Activated CD4-positive, CD25-positive, alpha-beta regulatory T cell (primary cell): ENCODE results near the gene MKI67.
"Not testable (repeated sequence)": the region's sequence is repeated elsewhere in the genome, so short reads cannot be mapped to it uniquely, and the experiment has no call there.

Experiments used
- DNase-seq, 4 experiments: peaks; one replicate each; lab custom pipeline; 2025; lab: John Stamatoyannopoulos, UW

MKI67 gene

GRCh38 chr10:128147669-128148068 lies 21.4 kb upstream of the MKI67 start:
- no peak for DNase-seq

DNA sequence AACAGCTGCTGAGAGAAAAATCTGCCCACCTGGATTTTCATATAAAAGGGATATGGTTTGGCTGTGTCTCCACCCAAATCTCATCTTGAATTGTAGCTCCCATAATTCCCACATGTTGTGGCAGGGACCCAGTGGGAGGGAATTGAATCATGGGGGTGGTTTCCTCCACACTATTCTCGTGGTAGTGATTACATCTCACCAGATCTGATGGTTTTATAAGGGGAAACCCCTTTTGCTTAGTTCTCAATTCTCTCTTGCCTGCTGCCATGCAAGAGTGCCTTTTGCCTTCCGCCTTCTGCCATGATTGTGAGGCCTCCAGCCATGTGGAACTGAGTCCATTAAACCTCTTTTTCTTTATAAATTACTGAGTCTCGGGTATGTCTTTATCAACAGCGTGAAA lies 20.8 kb upstream of the MKI67 start:
- no peak for DNase-seq

DNA sequence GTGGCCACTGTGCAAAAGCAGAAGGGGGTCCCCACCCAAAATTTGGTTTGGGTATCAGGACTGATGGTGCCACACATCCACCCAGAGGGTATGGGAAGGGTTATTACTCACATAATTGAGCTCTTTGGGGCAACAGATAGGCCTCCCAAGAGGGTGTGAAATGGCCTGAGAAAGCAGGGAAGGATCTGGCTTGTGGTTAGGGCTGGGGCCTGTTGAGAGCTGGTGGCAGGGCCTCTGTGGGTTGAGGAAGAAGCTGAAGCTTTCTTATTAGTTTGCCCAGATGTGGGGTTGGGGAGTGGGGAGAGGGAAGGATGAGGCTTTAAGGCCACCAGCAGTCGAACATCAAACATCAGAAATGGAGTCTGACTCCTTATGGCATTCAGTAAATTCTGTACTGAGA lies 18.3 kb upstream of the MKI67 start:
- DNase-seq = no peak

DNA sequence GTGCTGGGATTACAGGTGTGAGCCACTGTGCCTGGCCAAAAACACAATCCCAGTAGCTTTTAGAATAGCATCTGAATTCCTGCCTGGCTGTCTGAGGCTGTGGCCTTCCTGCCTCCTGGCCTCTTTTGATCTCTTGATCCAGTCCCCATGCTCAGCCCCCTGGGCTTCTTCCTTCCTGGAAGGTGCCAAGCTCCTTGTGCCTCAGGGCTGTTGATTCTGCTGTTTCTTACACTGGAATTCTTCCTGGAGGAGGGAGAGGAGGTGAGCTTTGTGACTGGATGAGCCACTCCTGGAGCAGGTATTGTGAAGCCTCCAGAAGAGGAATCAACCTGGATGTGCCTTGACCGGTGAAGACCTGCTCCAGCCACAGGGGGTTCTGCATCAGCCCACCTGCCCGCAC lies 17.3 kb upstream of the MKI67 start:
- DNase-seq = no peak

GRCh38 chr10:128140425-128140824 lies 14.2 kb upstream of the MKI67 start:
- no peak for DNase-seq

- not testable (repeated sequence) for DNase-seq
These were observed 12.2 kb upstream of the MKI67 start for GRCh38 chr10:128138429-128138828.

DNA sequence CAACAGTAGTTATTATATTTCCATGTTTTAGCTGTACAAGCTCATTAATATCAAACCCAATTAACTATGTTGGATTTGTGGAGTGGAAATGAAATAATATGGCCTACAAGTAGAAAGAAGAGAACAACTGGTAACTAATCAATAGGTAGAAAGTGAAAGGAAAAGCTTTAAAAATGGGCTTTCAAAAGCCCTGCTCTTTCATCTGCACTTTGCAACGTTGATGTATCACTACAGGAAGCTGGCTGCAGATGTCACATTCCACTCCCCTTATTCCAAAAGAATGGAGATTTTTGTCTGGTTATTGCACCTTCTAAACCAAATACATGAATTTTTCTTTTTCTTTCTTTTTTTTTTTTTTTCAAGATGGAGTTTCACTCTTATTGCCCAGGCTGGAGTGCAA lies 11.7 kb upstream of the MKI67 start:
- no peak for DNase-seq

DNA sequence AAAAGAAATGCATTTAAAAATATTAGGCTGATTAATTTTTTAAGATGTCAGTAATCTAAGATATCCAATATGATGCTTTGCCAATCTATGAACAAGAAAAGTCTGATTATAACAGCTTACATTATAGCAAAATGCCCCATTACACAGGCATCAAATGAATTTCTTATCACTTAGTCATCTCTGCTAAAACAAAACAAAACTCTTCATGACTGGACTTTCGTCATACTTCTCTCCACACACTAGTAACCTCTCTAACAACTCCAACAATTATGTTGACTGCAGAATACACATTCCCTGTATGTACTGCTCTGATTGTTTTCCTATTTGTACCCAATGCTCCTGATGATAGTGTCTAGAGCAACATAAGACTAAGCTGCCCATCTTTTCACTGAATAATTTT lies 3.8 kb upstream of the MKI67 start:
- no peak for DNase-seq

DNA sequence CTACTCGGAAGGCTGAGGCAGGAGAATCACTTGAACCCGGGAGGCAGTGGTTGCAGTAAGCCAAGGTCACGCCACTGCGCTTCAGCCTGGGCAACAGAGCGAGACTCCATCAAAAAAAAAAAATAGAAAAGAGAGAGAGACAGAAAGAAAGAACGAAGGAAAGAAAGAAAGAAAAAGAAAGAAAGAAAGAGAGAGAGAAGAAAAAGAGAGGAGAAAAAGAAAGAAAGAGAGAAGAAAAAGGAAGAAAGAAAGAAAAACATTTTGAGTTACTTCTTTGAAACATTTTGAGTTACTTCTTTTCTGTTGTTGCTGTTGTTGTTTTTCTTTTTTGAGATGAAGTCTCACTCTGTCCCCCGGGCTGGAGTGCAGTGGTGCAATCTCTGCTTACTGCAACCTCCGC lies 2.4 kb upstream of the MKI67 start:
- DNase-seq = no peak

- DNase-seq = peak in 1 of 4 experiments; percentile 4
These were observed 743 bp downstream of the MKI67 start for GRCh38 chr10:128125416-128125943.

DNA sequence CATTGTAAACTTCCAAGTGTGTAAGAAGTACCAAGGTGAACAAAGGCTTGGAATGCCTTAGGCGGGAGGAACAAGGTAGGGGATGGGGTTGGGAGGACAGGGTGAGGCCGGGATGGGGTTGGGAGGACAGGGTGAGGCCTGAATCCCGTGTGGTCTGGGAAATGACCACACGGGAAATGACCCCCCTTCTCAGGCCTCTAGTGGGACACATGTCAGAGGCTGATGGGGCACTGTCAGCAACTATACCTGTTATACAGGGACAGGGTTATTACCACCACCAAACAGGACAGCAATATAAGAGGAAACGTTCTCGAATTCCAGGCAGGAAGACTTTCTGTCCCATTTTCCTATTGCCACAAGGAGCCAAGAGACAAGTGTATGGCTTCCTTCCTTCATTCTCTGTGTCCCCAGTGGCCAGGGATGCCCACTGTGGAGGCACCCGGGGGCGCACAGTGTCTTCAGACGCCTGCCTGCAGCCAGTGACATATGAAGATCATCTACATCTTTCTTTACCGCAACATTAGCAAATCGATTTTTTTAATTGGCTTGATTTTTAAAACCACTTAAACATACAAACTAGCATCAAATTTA lies 1.3 kb downstream of the MKI67 start:
- no peak for DNase-seq

- DNase-seq = no peak
These were observed 2.4 kb downstream of the MKI67 start for GRCh38 chr10:128123846-128124245.

- no peak for DNase-seq
These were observed 3.3 kb downstream of the MKI67 start for GRCh38 chr10:128122931-128123330.

GRCh38 chr10:128121750-128122412 lies 4.3 kb downstream of the MKI67 start:
- DNase-seq = no peak

DNA sequence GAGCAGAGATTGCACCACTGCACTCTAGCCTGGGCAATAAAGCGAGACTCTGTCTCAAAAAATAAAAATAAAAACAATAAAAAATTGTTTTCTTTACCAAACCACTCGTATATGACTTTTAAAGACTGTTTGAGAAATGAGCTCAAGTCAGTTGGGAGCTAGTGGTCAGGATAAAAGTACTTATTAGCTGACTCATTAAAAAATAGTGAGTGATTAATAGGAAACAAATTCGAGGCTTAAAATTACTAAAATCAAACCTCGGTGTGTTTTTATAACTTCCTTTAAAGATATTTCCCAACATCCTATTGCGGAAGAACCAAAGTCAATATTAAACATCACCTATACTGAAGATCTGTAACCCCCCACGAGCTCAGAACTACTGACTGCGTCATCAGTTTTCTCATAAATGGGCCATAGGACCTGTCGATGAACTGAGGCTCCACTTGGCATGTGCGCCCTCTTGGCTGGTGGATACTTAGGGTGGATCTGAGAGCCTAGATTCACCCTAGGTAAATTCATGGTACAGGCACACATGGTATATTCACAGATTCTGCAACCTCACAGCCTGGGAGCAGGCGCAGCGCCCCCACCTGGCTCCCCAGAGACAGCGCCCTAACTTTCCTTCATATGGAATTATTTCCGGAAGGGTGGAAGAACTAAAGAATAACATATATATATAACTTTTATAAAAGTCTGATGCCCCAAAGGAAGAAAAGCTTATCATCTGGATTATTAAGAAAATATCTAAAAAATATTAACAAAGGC lies 9.2 kb downstream of the MKI67 start:
- no peak for DNase-seq

- no peak for DNase-seq
These were observed 10.0 kb downstream of the MKI67 start for GRCh38 chr10:128116187-128116586.

GRCh38 chr10:128115356-128115755 lies 10.9 kb downstream of the MKI67 start:
- no peak for DNase-seq

GRCh38 chr10:128114901-128115300 lies 11.3 kb downstream of the MKI67 start:
- DNase-seq = no peak

DNA sequence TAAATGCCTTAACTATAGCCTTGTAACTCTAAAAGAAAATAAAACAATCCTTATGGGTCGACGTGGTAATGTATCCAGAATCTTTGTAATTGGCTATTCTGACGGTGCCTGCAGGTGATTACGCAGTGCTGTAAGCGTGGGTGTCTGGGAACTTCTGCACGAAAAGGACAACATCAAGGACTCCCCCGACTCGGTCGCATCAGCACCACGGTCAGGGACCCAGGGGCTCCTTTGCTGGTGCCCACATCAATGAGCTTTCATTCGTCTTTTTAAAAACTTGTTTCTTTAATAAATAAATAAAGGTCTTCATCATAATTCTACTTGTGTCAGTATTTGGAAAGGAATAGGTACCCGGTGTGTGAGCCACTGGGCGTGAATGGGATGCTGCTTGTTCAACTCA lies 13.2 kb downstream of the MKI67 start:
- DNase-seq = no peak

- DNase-seq = no peak
These were observed 14.5 kb downstream of the MKI67 start for GRCh38 chr10:128111696-128112095.

DNA sequence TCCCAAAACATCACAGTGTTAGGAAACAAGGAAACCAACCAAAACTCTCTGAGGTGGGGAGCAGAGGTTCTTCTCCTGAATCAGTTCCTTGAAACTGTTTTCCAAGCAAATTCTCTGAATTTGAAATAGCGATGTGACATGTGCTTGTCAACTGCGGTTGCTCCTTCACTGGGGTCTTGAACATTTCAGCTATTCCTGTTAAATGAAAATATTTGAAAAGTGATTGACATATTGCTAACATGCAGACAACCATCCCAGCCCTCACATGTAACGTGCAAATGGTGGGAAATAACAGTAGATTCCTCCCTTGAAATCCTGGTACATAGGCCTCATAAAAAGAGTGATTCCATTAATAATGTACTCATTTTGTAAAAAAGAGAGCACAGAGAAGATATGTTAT lies 15.9 kb downstream of the MKI67 start:
- no peak for DNase-seq

DNA sequence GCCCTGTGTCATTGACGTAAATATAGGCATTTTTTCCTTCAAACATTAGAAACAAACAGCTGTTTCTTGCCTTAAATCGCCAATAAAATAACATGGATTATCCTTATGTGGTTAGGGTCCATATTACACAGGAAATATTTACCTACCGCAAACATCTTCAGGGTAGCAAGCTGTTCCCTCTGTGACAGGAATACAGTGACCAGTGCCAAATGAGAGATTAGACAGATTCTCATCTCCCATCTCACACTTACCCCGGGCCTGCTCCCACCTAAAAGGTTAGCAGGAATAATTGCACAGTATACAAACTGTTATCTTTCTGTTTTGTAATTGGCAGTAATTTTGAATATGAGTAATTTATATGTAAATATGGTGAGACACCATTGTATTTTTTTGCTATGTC lies 16.5 kb downstream of the MKI67 start:
- DNase-seq = no peak

DNA sequence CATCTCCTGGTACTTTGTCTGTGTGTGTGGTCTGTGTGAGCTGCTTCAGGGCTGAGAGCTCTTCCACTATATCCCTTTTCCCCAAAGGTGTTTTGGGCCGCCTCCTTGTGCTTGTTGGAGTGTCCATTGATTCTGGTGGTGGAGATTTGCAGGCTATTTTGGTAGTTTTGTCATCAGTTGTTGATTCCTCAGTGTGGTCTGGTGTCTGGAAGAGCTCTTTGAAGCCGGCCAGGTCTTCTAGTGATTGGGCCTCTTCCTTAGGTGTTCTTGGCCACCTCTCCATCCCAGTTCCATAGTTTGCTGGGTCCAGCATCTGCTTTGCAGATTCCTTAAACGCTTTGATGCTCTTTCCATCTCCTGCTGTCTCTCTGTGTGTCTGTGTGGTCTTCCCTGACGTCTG lies 20.8 kb downstream of the MKI67 start:
- no peak for DNase-seq
